Parathyroid adenoma (tissue), 2 donors: ENCODE data around the gene C15orf61.

ENCODE experiments used
- H2AFZ ChIP-seq: fragments of 300-600 bp; sonication (generic); one replicate; pipeline ENCODE4 v1.7.0; 2017; ENCODE audit warnings: antibody characterized with exemption, mild to moderate bottlenecking
- H3K27ac ChIP-seq: fragments of 300-600 bp; sonication (generic); one replicate; pipeline ENCODE4 v1.7.0; 2017
- H3K27me3 ChIP-seq: fragments of 300-600 bp; sonication (generic); one replicate; pipeline ENCODE4 v1.7.0; 2017; ENCODE audit warnings: low read length; ENCODE audit not compliant: control insufficient read depth, insufficient read depth
- H3K36me3 ChIP-seq: fragments of 300-600 bp; sonication (generic); one replicate; pipeline ENCODE4 v1.7.0; 2017; ENCODE audit warnings: low read length; ENCODE audit not compliant: control insufficient read depth, insufficient read depth
- H3K4me1 ChIP-seq: fragments of 300-600 bp; sonication (generic); one replicate; pipeline ENCODE4 v1.7.0; 2017; ENCODE audit warnings: control low read depth
- H3K4me2 ChIP-seq: fragments of 300-600 bp; sonication (generic); one replicate; pipeline ENCODE4 v1.7.0; 2017; ENCODE audit warnings: low read length
- H3K4me3 ChIP-seq: fragments of 300-600 bp; sonication (generic); one replicate; pipeline ENCODE4 v1.7.0; 2017; ENCODE audit warnings: low read depth, low read length
- H3K79me2 ChIP-seq: fragments of 300-600 bp; sonication (generic); one replicate; pipeline ENCODE4 v1.7.0; 2017; ENCODE audit warnings: control low read depth
- H3K9ac ChIP-seq: fragments of 300-600 bp; sonication (generic); one replicate; pipeline ENCODE4 v1.7.0; 2017; ENCODE audit warnings: mild to moderate bottlenecking
- H3K9me3 ChIP-seq: fragments of 300-600 bp; sonication (generic); one replicate; pipeline ENCODE4 v1.7.0; 2017; ENCODE audit warnings: low read length; ENCODE audit not compliant: control insufficient read depth
- TF ChIP-seq, protein P1 (sequence below): fragments of 300-600 bp; sonication (generic); IDR thresholded peaks from one replicate; pipeline ENCODE4 v1.7.0; 2017; ENCODE audit warnings: antibody characterized with exemption, mild to moderate bottlenecking
- donor health status: primary hyperparathyroidism.

C15orf61 gene

DNA sequence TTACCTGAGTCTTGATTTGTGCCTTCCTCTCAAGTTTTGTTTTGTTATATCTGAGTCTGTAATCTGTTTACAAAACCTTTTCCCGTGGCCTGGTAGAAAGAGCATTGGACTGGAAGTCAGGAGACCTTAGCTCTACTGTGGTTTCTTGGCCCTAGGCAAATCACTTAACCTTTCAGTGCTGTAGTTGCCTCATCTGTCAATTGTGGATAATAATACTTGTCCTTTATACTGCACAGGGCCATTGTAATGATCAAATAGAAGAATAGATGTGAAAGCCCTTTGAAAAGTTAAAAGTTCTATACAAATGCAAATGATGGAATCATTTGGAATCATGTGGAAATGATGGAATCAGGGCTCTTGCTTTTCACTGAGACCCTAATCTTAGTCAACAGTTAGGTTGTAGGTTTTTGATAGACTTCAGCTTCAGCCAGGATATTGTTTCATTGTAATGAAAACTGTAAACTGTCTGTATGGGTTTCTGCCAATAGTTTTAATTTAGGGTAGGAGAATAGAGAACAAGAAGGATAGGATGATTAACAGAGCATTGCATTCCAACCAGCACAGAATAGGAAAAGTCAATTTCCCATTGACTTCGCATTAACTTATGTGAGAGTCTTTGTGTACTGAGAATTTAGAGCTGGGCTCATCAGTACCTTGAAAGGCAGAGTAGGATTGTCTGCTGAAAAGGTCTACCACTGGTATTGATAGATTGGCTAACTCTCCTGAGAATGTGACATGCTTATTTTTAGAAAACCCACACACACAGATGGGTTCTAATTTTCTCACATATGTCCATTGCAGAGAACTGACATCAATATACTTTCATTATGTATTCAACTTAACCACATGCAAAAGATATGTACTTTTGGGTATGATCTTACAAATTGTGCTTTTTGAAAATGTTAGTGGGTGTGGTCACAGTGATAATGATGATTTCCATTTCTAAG, 43.4 kb downstream of the C15orf61 start:
- H3K9me3 ChIP-seq, result no peaks in the 10 kb centered on the region
- TF ChIP-seq, protein P1, sequence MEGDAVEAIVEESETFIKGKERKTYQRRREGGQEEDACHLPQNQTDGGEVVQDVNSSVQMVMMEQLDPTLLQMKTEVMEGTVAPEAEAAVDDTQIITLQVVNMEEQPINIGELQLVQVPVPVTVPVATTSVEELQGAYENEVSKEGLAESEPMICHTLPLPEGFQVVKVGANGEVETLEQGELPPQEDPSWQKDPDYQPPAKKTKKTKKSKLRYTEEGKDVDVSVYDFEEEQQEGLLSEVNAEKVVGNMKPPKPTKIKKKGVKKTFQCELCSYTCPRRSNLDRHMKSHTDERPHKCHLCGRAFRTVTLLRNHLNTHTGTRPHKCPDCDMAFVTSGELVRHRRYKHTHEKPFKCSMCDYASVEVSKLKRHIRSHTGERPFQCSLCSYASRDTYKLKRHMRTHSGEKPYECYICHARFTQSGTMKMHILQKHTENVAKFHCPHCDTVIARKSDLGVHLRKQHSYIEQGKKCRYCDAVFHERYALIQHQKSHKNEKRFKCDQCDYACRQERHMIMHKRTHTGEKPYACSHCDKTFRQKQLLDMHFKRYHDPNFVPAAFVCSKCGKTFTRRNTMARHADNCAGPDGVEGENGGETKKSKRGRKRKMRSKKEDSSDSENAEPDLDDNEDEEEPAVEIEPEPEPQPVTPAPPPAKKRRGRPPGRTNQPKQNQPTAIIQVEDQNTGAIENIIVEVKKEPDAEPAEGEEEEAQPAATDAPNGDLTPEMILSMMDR, result no peak
- no peak overlapping the region for H3K9ac ChIP-seq
- no peaks in the 10 kb centered on the region for H3K36me3 ChIP-seq
- H3K27me3 ChIP-seq, result no peaks in the 10 kb centered on the region
- no peak overlapping the region for H2AFZ ChIP-seq
- no peak overlapping the region for H3K4me2 ChIP-seq
- H3K4me3 ChIP-seq, result no peak overlapping the region
- no peak overlapping the region for H3K27ac ChIP-seq
- H3K4me1 ChIP-seq, result peaks cover 8% of the 10 kb centered on the region
- peaks cover 2% of the 10 kb centered on the region for H3K79me2 ChIP-seq

DNA sequence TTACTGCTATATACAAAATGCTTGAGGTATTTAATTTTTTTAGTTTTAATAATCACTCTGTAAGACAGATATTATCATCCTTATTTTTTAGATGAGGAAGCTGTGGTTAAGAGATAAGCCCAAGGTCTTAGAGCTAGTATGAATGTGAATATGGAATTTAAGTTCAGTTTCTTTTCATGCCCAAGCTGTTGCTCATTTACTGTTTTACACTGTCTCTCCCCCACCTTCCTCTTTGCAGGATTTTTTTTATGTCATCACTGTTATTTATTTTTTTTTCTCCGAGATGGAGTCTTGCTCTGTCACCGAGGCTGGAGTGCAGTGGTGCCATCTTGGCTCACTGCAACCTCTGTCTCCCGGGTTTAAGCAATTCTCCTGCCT, 44.0 kb downstream of the C15orf61 start:
- Histone ChIP-seq H3K27me3 (no peaks in the 10 kb centered on the region), H3K4me1 (peaks cover 8% of the 10 kb centered on the region), H3K9ac (no peak overlapping the region), H3K36me3 (no peaks in the 10 kb centered on the region), H3K4me3 (no peak overlapping the region), H3K9me3 (no peaks in the 10 kb centered on the region), H3K27ac (no peak overlapping the region), H2AFZ (no peak overlapping the region), H3K79me2 (peaks cover 2% of the 10 kb centered on the region), H3K4me2 (no peak overlapping the region)
- TF ChIP-seq, protein P1, result no peak

DNA sequence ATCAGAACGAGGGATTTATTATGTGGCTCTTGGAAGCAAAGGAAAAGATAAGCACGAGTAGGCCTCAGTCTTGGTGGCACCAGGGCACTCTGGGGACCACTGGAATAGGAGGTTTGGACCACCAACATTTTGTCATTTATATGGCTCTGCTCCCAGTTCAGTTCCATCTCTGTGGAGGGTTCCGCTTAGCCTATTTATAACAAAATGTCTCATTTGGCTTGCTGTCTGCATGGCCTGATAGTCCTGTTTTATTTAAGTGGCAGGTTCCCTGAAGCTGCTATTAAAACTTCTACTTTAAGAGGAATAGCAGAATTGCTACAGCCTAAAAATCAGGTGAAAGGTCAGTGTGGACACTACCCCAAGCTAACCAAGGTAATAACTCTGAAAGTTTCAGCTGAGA, 48.7 kb downstream of the C15orf61 start:
- no peaks in the 10 kb centered on the region for H3K9me3 ChIP-seq
- no peak overlapping the region for H3K27ac ChIP-seq
- H3K27me3 ChIP-seq, result no peaks in the 10 kb centered on the region
- TF ChIP-seq, protein P1, result no peak
- no peak overlapping the region for H2AFZ ChIP-seq
- H3K36me3 ChIP-seq, result no peaks in the 10 kb centered on the region
- H3K4me2 ChIP-seq, result no peak overlapping the region
- H3K9ac ChIP-seq, result no peak overlapping the region
- H3K79me2 ChIP-seq, result peaks cover 2% of the 10 kb centered on the region
- no peak overlapping the region for H3K4me3 ChIP-seq
- H3K4me1 ChIP-seq, result no peaks in the 10 kb centered on the region

DNA sequence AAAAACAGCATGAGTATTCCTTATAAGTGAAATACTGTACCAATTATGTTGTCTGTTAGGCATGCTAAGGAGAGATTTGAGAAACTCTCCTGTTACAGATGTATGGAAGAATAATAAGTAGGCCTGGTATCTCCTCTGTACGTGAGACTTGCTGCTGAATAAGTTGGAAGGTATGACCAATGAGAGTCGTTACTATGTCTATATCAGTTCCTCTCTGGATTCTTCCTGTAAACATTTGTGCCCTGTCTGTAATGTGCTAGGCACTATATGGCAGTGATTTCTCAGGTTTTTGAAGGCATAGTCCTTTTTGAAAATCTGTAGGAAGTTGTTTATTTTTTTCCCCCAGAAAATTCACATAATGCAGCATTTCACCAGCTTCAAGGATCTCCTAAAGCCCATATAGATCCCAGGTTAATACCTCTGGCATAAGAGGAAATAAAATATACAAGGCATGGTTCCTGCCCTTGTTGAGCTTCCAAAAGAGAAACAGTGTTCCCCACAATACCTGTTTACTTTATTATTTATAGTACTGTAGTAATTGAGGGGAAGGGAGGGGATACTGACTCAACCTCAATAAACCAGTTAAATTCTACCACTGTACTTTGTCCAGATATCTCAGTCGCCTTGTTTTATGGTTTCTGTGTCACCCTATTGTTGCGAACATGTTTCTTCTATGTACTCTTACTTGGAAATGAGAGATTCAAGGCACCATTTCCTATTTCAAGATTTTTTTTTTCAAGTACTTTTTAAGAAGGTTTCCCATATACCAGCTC, 50.1 kb downstream of the C15orf61 start:
- Histone ChIP-seq H3K4me2 (no peak overlapping the region), H3K4me3 (no peak overlapping the region), H3K27ac (no peak overlapping the region), H3K9me3 (no peaks in the 10 kb centered on the region), H3K27me3 (no peaks in the 10 kb centered on the region), H2AFZ (no peak overlapping the region), H3K79me2 (peaks cover 2% of the 10 kb centered on the region), H3K36me3 (no peaks in the 10 kb centered on the region), H3K4me1 (no peaks in the 10 kb centered on the region), H3K9ac (no peak overlapping the region)
- TF ChIP-seq, protein P1, result no peak
